ENCODE results near the gene ADGB. TPM values are rescaled to one million over a fixed set of nuclear protein-coding genes. Genes with fewer than 3 reads are reported as not detected.

Gene ADGB
- total and polyA plus RNA-seq, 9 of the 15 experiments (the other 6 are each of a cell fraction or from before 2014, with no cell fraction given), result not detected

DNA sequence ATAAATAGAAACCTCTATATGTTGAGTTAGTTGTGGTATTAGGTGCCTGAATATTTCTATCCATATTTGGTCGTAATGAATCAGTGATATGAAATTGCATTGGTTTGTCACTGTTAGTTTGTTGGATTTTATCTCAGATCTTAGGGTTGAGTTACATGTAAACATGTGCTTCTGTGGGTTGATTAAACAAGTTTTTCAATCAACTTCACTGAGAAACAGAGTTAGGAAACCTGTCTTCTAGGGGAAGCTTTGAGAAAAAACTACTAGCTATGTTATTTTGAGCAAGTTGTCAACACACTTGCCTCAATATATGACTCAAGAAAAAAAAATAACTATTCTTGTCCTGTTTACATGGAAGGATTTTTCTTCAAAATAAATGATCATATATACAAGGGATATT lies 14.8 kb upstream of the ADGB start:
- no peaks in the 10 kb centered on the region for H3K79me2 ChIP-seq (ENCODE audit: control insufficient read depth, insufficient read depth, low read length)
- no peaks in the 10 kb centered on the region for H4K20me1 ChIP-seq (replicated peaks; ENCODE audit: control insufficient read depth, insufficient read depth, low read length)
- H3K4me1 ChIP-seq (replicated peaks in 1 of 2; ENCODE audit: control insufficient read depth in 2 of 2, insufficient read depth in 2 of 2, low read length in 2 of 2), result no peaks in the 10 kb centered on the region
- H2AFZ ChIP-seq (ENCODE audit: low read depth, low read length), result no peak overlapping the region
- H3K27ac ChIP-seq (ENCODE audit: extremely low read depth, low read depth, low read length), result no peak overlapping the region
- intact Hi-C loops (cut with micrococcal nuclease), result no loop called here
- in situ Hi-C loops (cut with MboI), result no loop called here
- H3K9me3 ChIP-seq (replicated peaks; ENCODE audit: control insufficient read depth, insufficient read depth, low read depth, low read length), result no peaks in the 10 kb centered on the region
- no peak for DNase-seq (ENCODE audit: extremely low read depth in 1 of 4, low spot score in 3 of 4)
- no peak for FAIRE-seq
- no peak overlapping the region for H3K4me2 ChIP-seq (ENCODE audit: insufficient read depth, low read length)
- H3K4me3 ChIP-seq, result no peak overlapping the region
- no TSS peak for BruUV-seq (replicated peaks)
- CTCF ChIA-PET (ENCODE audit: low intra/inter-chr PET ratio), result no interaction called here
- H3K36me3 ChIP-seq (ENCODE audit: control insufficient read depth, insufficient read depth, low read length), result no peaks in the 10 kb centered on the region
- WGBS (ENCODE audit: insufficient coverage, low coverage, missing lambda C conversion rate), result 0% methylated on average over 1 of the region's 1 CpG
- H3K27me3 ChIP-seq (ENCODE audit: control insufficient read depth in 2 of 2, insufficient read depth in 2 of 2, low read length in 2 of 2), result no peaks in the 10 kb centered on the region
- no peak for ATAC-seq
- POLR2A ChIA-PET, result interaction anchor here (1.4 kb wide), 1 partner anchor 12 kb away, joined by 3 read pairs; no protein-coding TSS in a partner anchor
- no peak for TF ChIP-seq SP1 (CRISPR knock-in tag; IDR thresholded peaks at IDR 0.05)
- TF ChIP-seq ZNF165 (CRISPR knock-in tag; IDR thresholded peaks at IDR 0.05; ENCODE audit: borderline replicate concordance), result no peak
- no peak for TF ChIP-seq TRIM28 (IDR thresholded peaks at IDR 0.05)
- TF ChIP-seq BCL6 (CRISPR knock-in tag; IDR thresholded peaks at IDR 0.05), result no peak
- TF ChIP-seq FOXM1 (IDR thresholded peaks at IDR 0.05; ENCODE audit: low read depth), result no peak
- no peak for TF ChIP-seq FOXM1 (CRISPR knock-in tag; IDR thresholded peaks at IDR 0.05; ENCODE audit: low read depth)
- no peak for TF ChIP-seq NELFE (IDR thresholded peaks at IDR 0.05; ENCODE audit: insufficient read depth, insufficient read length)
- TF ChIP-seq STAT5B (CRISPR knock-in tag; IDR thresholded peaks at IDR 0.05), result no peak
- TF ChIP-seq TAL1 (IDR thresholded peaks at IDR 0.05), result no peak
- TF ChIP-seq THRB (CRISPR knock-in tag; conservative IDR thresholded peaks at IDR 0.05), result no peak
- no peak for TF ChIP-seq AFF1 (IDR thresholded peaks at IDR 0.05; ENCODE audit: low read depth in 1 of 2, partially characterized antibody in 2 of 2)
- no peak for TF ChIP-seq PKNOX1 (IDR thresholded peaks at IDR 0.05)
- no peak for TF ChIP-seq MXI1 (IDR thresholded peaks at IDR 0.05; ENCODE audit: low read depth, low read length)
- no peak for TF ChIP-seq CHD4 (IDR thresholded peaks at IDR 0.05; ENCODE audit: insufficient read depth, insufficient replicate concordance, low read depth, low read length, poor library complexity, severe bottlenecking)
- TF ChIP-seq, protein P1, sequence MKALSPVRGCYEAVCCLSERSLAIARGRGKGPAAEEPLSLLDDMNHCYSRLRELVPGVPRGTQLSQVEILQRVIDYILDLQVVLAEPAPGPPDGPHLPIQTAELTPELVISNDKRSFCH (CRISPR knock-in tag; IDR thresholded peaks at IDR 0.05), result no peak
- TF ChIP-seq, protein P1 (tag; IDR thresholded peaks at IDR 0.05), result no peak
- no peak for TF ChIP-seq HDAC1 (IDR thresholded peaks at IDR 0.05)
- H3K9me1 ChIP-seq (ENCODE audit: control insufficient read depth, insufficient read depth, low read length), result no peaks in the 10 kb centered on the region
- H3K9ac ChIP-seq (ENCODE audit: insufficient read depth in 1 of 2, low read depth in 2 of 2, low read length in 2 of 2), result no peak overlapping the region
